ENCODE data around the gene TBC1D5.

DNA sequence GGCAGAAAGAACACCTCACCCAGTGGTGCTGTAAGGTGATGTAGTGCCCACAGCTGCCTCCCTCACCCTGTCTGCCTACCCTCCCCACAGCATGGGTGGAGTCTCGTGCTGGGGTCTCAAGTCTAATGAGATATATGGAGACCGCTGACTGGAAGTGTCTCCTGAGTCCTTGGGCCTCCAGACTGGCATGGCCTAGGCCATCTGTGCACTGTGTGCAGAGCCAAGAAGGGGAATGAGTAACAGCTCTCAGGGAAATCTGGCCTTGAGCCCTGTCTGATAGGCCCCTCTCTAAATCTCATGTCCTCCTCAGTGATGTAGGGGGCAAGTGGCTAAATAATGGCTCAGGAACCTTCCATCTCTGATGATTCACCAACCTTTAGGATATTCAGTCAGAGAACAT lies 580.3 kb downstream of the TBC1D5 start:
- TF ChIP-seq, protein P1, sequence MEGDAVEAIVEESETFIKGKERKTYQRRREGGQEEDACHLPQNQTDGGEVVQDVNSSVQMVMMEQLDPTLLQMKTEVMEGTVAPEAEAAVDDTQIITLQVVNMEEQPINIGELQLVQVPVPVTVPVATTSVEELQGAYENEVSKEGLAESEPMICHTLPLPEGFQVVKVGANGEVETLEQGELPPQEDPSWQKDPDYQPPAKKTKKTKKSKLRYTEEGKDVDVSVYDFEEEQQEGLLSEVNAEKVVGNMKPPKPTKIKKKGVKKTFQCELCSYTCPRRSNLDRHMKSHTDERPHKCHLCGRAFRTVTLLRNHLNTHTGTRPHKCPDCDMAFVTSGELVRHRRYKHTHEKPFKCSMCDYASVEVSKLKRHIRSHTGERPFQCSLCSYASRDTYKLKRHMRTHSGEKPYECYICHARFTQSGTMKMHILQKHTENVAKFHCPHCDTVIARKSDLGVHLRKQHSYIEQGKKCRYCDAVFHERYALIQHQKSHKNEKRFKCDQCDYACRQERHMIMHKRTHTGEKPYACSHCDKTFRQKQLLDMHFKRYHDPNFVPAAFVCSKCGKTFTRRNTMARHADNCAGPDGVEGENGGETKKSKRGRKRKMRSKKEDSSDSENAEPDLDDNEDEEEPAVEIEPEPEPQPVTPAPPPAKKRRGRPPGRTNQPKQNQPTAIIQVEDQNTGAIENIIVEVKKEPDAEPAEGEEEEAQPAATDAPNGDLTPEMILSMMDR (conservative IDR thresholded peaks at IDR 0.05 in 1 of 2, IDR thresholded peaks at IDR 0.05 in 1 of 2; ENCODE audit: extremely low read depth in 1 of 2, insufficient read depth in 1 of 2, low read depth in 1 of 2, low read length in 2 of 2), result no peak
- no peak for TF ChIP-seq EZH2 (IDR thresholded peaks at IDR 0.05; ENCODE audit: borderline replicate concordance, low read length)

Data from mammary epithelial cell (primary cell).